NB4 (cell line): ENCODE data around the gene CTDSPL.
A peak's percentile ranks its signal among the peaks of the same experiment; 100 is the strongest.

Source experiments
- DNase-seq: peaks from one replicate; pipeline ENCODE4 v3.0.0; 2010; ENCODE audit warnings: low read depth
- H3K4me3 ChIP-seq: one replicate; pipeline ENCODE4 v1.5.1; 2011; ENCODE audit warnings: mild to moderate bottlenecking, low read depth, low read length, moderate library complexity
- MYC ChIP-seq: IDR thresholded peaks from 2 replicates; pipeline ENCODE4 v1.6.1; 2011; ENCODE audit warnings: low read depth, low read length
- POLR2A ChIP-seq: IDR thresholded peaks from 2 replicates; pipeline ENCODE4 v1.6.1; 2011; ENCODE audit warnings: mild to moderate bottlenecking; ENCODE audit not compliant: insufficient read length; ENCODE audit errors: extremely low read depth
- TF ChIP-seq, protein P1 (sequence below): IDR thresholded peaks from 2 replicates; pipeline ENCODE4 v1.6.1; 2011; ENCODE audit warnings: low read depth, low read length
- TF ChIP-seq, protein P2 (sequence below): IDR thresholded peaks from one replicate; pipeline ENCODE4 v1.5.1; 2012; ENCODE audit warnings: low read depth, low read length

Gene CTDSPL

DNA sequence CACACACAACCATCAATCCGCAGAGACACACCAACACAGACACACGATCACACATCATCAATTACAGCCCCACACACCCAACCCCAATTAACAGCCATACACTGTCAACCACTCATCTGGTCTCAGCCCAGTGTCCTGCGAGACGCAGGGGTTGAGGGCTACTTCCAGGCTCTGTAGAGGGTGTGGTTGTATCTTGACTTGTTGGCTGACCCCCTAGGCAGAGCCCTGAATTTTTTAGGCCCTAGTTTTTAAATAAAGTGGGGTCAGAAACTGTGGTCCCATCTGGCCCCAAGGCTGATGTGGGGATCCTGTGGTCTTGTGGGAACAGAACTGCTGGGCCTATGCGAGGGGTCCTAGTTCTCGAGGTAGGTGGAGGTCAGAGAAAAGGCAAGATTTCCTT, 138.2 kb downstream of the CTDSPL start:
- no peak for DNase-seq
- no peak overlapping the region for H3K4me3 ChIP-seq
- TF ChIP-seq, protein P1, sequence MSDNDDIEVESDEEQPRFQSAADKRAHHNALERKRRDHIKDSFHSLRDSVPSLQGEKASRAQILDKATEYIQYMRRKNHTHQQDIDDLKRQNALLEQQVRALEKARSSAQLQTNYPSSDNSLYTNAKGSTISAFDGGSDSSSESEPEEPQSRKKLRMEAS, result no peak
- TF ChIP-seq, protein P2, sequence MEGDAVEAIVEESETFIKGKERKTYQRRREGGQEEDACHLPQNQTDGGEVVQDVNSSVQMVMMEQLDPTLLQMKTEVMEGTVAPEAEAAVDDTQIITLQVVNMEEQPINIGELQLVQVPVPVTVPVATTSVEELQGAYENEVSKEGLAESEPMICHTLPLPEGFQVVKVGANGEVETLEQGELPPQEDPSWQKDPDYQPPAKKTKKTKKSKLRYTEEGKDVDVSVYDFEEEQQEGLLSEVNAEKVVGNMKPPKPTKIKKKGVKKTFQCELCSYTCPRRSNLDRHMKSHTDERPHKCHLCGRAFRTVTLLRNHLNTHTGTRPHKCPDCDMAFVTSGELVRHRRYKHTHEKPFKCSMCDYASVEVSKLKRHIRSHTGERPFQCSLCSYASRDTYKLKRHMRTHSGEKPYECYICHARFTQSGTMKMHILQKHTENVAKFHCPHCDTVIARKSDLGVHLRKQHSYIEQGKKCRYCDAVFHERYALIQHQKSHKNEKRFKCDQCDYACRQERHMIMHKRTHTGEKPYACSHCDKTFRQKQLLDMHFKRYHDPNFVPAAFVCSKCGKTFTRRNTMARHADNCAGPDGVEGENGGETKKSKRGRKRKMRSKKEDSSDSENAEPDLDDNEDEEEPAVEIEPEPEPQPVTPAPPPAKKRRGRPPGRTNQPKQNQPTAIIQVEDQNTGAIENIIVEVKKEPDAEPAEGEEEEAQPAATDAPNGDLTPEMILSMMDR, result no peak
- no peak for TF ChIP-seq POLR2A
- no peak for TF ChIP-seq MYC

DNA sequence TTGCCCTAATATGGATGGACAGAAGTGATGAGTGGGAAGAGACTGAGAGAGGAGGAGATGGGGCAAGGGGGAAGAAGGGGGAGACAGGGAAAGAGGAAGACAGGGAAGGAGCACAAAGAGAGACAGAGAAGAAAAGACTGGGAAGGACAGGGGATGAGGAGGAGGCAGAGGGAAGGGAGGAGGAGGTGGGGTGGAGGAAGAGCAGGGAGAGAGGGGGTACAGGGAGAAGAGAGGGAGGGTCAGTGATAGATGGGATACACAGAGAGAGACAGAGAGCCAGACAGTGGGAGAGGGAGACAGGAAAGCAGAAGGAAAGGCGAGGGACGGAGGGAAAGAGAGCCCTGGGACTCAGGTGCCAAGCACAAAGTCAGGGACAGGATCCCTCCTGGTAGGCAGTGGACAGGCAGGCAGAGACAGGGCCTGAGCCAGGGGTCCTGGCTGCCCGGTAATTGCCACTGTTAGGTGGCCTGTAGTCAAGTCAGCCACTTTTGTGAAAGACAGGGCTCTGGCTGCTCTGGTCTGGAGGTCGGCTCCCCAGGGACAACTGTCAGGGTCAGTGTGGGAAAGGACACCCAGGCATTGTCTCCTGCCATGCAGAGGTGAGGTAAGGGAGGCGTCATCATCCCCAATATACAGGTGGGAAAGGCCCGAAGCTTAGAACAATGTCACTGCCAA, 138.7 kb downstream of the CTDSPL start:
- no peak for DNase-seq
- no peak overlapping the region for H3K4me3 ChIP-seq
- TF ChIP-seq, protein P2, result no peak
- TF ChIP-seq, protein P1, result no peak
- TF ChIP-seq POLR2A, result no peak
- no peak for TF ChIP-seq MYC

DNA sequence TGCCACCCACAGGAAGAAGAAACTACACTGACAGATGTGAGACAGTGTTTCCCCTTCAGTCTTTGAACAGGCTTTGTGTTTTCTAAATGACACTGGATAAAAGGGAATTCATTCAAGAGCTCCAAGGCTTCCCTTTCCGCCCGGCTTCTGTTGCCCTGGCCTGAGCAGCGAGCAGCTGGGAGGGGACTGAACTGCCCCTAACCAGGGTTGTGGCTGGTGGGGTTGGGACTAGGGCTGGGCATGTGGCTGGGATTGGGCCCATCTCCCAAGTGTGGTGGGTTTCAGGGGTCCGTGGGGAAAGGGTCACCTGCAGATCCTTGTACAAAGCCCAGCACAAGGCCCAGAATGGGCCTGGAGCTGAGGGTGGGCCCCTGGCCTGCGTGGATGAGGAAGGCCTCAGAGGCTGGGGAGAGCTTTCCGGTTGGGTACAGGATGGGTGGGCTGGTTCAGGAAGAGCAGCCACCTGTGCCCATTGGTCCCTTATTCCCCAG, 139.3 kb downstream of the CTDSPL start:
- DNase-seq, result no peak
- TF ChIP-seq MYC (no peak), POLR2A (no peak)
- TF ChIP-seq, protein P1, result no peak
- TF ChIP-seq, protein P2, result no peak
- H3K4me3 ChIP-seq, result no peak overlapping the region

DNA sequence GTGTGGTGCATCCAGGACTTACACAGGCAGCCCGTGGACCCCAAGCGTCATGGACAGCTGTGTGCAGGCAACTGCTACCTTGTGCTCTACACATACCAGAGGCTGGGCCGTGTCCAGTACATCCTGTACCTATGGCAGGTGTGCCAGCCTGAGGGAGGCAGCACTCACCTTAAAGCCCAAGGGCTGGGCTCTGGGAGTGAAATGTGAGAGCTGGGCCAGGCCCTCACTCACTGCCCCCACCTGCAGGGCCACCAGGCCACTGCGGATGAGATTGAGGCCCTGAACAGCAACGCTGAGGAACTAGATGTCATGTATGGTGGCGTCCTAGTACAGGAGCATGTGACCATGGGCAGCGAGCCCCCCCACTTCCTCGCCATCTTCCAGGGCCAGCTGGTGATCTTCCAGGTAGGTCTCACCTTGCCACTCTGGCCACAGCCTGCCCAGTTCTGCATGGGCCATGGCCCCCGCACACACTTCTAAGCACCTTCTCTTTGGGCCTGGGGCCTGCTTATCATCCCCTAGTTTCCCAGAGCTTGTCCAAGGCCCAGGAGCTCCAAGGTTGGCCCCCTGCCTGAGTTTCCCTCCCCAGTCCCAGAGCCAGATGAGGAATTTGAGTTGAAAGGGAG, 139.9 kb downstream of the CTDSPL start:
- DNase-seq, result no peak

DNA sequence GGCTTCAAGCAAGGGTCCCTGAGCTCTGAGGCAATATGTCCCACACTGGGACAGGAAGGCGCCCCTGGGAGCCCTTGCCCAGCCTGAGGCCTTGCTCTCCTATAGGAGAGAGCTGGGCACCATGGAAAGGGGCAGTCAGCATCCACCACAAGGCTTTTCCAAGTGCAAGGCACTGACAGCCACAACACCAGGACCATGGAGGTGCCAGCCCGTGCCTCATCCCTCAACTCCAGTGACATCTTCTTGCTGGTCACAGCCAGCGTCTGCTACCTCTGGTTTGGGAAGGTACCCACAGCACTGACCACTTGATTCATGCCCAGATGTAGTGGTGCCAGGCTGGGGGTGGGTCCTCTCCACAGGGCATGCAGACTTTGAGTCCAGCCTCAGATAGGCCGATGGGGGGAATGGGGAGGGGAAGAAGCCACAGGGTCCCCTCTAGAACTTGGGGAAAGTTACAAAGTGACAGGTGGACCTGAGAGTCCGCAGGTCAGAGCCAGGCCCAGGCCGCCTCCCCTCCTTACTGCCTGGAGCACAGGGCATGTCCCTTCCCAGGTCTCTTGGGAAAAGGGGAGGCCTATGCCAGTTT, 140.7 kb downstream of the CTDSPL start:
- TF ChIP-seq, protein P2, result no peak
- TF ChIP-seq POLR2A, result no peak

More for the DNA sequence above, 139.9 kb downstream of the CTDSPL start:
- no peak overlapping the region for H3K4me3 ChIP-seq
- TF ChIP-seq, protein P2, result peak; percentile 2
- TF ChIP-seq, protein P1, result no peak
- TF ChIP-seq POLR2A, result no peak
- TF ChIP-seq MYC, result no peak

More for the DNA sequence above, 140.7 kb downstream of the CTDSPL start:
- no peak for DNase-seq
- H3K4me3 ChIP-seq, result no peak overlapping the region
